Calu3 (cell line): ENCODE measurements around the gene LDLRAD4. TPM values are rescaled to one million over a fixed set of nuclear protein-coding genes. Genes with fewer than 3 reads are reported as not detected.

ENCODE experiments used
- BruUV-seq: library from RNA; stranded (reverse); fragments of 400-500 nt; replicated peaks from 2 replicates; lab custom pipeline; 2021; lab: Mats Ljungman, UMichigan
- CTCF ChIA-PET: fragments of 300-600 bp; sonication (Branson Sonifier 250); formaldehyde crosslinking; loops from one replicate; lab custom pipeline; 2022; ENCODE audit warnings: antibody characterized with exemption; lab: Charles Lee
- DNase-seq: peaks from one replicate; pipeline ENCODE4 v3.0.0; 2022
- H3K27ac Mint-ChIP-seq: one replicate; pipeline ENCODE4 v1.8.0; 2022; ENCODE audit warnings: mixed read lengths; ENCODE audit not compliant: unreplicated experiment
- H3K27me3 Mint-ChIP-seq: one replicate; pipeline ENCODE4 v1.8.0; 2022; ENCODE audit warnings: mixed read lengths; ENCODE audit not compliant: unreplicated experiment
- H3K36me3 Mint-ChIP-seq: one replicate; pipeline ENCODE4 v1.8.0; 2022; ENCODE audit warnings: mild to moderate bottlenecking, moderate library complexity, mixed read lengths; ENCODE audit not compliant: insufficient read depth, unreplicated experiment
- H3K4me1 Mint-ChIP-seq: one replicate; pipeline ENCODE4 v1.8.0; 2022; ENCODE audit warnings: mild to moderate bottlenecking, low read depth, mixed read lengths; ENCODE audit not compliant: unreplicated experiment
- H3K4me3 Mint-ChIP-seq: one replicate; pipeline ENCODE4 v1.8.0; 2022; ENCODE audit warnings: mild to moderate bottlenecking, low read depth, moderate library complexity, mixed read lengths; ENCODE audit not compliant: unreplicated experiment
- H3K9me3 Mint-ChIP-seq: one replicate; pipeline ENCODE4 v1.8.0; 2022; ENCODE audit warnings: low read depth, mixed read lengths; ENCODE audit not compliant: unreplicated experiment
- intact Hi-C: fragments of 100-400 bp; cut with micrococcal nuclease; formaldehyde crosslinking; loops from one replicate; pipeline ENCODE4 v1.10.0; 2022; ENCODE audit not compliant: unreplicated experiment
- total RNA-seq: library from RNA; stranded (reverse); gene quantifications from 2 replicates; pipeline ENCODE4 v1.2.3, GENCODE V29; 2022
- TF ChIP-seq, protein P1 (sequence below): fragments of 200-600 bp; IDR thresholded peaks from one replicate; pipeline ENCODE4 v1.8.0; 2022; ENCODE audit warnings: antibody characterized with exemption; ENCODE audit not compliant: unreplicated experiment

Gene LDLRAD4
- total RNA-seq, 1 experiment from 2014 or later, result 0.50 TPM

DNA sequence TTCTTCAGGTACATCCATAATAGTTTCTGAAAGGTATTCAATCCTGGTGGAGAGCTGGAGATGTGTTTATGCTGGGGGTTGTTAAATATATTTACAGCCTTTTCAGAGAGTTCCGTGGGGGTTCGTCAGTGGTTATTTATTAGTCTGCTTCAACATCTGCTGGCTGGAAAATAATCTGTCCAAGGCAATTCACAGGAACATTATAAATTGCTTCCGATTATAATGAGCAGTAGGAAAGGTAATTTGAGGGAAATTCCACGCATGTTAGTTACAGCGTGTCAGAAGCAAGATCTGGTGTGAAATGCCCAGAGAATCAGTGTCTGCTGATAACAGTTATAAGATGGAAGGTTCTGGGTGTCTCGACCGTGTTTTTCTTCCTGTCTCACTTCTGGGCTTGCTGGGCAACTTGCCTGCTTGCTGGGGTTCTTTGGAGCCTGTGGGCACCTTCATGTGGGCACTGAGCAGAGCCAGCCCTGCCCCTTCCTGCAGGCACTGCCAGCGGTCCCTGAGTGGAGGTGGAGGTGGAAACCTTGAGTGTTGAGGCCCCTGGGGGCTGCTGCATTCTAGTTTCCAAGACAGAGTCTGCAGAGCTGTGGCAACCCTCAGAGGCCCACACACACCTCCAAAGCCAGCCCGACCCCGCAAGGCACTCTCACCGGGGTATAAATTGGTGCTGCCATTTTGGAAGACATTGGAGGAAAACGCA, 322.1 kb downstream of the LDLRAD4 start:
- Mint-ChIP-seq H3K27me3 (peaks cover 90% of the 10 kb centered on the region), H3K27ac (no peak overlapping the region), H3K9me3 (no peaks in the 10 kb centered on the region), H3K36me3 (no peaks in the 10 kb centered on the region), H3K4me1 (no peaks in the 10 kb centered on the region), H3K4me3 (no peak overlapping the region)
- no TSS peak for BruUV-seq
- CTCF ChIA-PET, result no interaction called here
- intact Hi-C loops, result no loop called here
- TF ChIP-seq, protein P1, sequence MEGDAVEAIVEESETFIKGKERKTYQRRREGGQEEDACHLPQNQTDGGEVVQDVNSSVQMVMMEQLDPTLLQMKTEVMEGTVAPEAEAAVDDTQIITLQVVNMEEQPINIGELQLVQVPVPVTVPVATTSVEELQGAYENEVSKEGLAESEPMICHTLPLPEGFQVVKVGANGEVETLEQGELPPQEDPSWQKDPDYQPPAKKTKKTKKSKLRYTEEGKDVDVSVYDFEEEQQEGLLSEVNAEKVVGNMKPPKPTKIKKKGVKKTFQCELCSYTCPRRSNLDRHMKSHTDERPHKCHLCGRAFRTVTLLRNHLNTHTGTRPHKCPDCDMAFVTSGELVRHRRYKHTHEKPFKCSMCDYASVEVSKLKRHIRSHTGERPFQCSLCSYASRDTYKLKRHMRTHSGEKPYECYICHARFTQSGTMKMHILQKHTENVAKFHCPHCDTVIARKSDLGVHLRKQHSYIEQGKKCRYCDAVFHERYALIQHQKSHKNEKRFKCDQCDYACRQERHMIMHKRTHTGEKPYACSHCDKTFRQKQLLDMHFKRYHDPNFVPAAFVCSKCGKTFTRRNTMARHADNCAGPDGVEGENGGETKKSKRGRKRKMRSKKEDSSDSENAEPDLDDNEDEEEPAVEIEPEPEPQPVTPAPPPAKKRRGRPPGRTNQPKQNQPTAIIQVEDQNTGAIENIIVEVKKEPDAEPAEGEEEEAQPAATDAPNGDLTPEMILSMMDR, result no peak
- no peak for DNase-seq

DNA sequence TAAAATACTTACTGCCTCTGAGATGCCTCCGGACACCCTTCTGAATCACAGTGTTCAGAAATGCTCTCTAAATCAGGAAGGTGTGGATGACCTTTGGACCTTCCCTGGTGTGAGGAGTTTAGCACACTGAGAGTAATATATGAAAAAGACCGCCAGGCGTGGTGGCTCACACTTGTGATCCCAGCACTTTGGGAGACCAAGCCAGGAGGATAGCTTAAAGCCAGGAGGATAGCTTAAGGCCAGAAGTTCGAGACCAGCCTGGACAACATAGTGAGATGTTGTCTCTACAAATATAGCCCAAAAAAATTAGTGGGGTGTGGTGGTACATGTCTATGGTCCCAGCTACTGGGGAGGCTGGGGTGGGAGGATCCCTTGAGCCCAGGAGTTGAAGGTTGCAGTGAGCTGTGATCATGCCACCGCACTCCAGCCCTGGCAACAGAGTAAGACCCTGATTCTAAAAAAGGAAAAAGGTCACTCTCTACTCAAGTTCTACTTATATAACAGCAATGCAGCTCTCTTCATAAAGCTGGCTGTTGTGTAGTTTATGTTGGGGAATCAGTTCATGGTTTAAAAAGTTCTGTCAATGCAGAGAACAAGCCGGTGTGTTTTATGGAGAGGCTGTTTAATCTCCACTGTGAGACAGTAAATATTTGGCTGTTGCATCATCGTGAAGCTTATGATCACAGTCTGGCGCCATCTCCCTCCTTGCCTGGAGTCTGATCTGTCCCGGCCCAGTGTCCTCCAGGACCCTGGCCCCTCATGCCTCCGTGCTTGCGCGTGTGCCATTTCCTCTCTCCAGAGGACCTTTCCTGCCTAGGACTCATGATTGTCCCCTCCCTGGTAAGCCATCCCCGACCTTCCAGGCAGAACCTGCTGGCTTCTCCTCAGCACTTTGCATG, 323.3 kb downstream of the LDLRAD4 start:
- H3K36me3 Mint-ChIP-seq, result no peaks in the 10 kb centered on the region
- DNase-seq, result no peak
- H3K4me3 Mint-ChIP-seq, result no peak overlapping the region
- intact Hi-C loops, result no loop called here
- no peaks in the 10 kb centered on the region for H3K9me3 Mint-ChIP-seq
- H3K4me1 Mint-ChIP-seq, result no peaks in the 10 kb centered on the region
- CTCF ChIA-PET, result no interaction called here
- H3K27ac Mint-ChIP-seq, result no peak overlapping the region
- BruUV-seq, result no TSS peak
- TF ChIP-seq, protein P1, result no peak
- H3K27me3 Mint-ChIP-seq, result peaks cover 85% of the 10 kb centered on the region

DNA sequence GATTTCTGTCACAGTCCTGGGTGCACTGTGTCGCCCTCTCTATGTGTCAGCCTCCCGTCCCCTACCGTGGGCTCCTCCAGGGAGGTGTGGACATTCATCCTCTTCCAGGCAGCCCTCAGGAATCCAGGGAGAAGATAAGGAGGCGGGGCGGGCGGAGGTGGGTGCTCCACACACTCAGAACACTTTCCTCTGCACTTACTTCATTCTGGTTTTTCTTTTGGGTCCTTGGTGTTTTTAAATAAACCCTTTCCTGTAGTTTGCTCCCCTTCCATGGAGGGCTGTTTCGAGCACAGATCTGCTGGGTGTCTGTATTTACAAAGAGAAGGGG, 323.9 kb downstream of the LDLRAD4 start:
- Mint-ChIP-seq H3K27me3 (peaks cover 79% of the 10 kb centered on the region), H3K9me3 (no peaks in the 10 kb centered on the region), H3K27ac (no peak overlapping the region), H3K4me3 (no peak overlapping the region), H3K4me1 (no peaks in the 10 kb centered on the region), H3K36me3 (no peaks in the 10 kb centered on the region)
- intact Hi-C loops, result no loop called here
- CTCF ChIA-PET, result no interaction called here
- BruUV-seq, result no TSS peak
- TF ChIP-seq, protein P1, result no peak
- no peak for DNase-seq

DNA sequence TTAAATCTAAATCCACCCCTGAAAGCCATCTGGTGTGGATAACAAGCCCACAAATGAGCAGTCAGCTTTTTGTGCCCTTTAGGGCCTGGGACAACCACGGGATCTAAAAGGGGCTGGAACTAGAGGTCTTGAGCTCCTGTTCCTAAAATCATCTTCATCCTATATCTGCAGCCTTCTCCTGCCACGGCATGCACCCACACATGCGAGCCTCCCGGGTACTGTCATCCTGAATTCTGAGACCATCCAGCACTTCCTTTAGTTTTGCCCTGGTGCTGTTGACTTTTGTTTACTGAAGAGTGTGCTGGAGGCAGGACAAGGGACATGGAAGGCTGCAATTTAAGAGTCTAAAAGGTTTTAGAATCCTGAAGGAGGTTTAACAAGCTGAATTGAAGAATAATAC, 324.6 kb downstream of the LDLRAD4 start:
- BruUV-seq, result no TSS peak
- CTCF ChIA-PET, result no interaction called here
- Mint-ChIP-seq H3K27me3 (peaks cover 73% of the 10 kb centered on the region), H3K4me1 (no peaks in the 10 kb centered on the region), H3K4me3 (no peak overlapping the region), H3K27ac (no peak overlapping the region), H3K36me3 (no peaks in the 10 kb centered on the region), H3K9me3 (no peaks in the 10 kb centered on the region)
- no peak for DNase-seq
- TF ChIP-seq, protein P1, result no peak
- intact Hi-C loops, result no loop called here
